ENCODE results near the gene TRMT13. TPM values are rescaled to one million over a fixed set of nuclear protein-coding genes. Genes with fewer than 3 reads are reported as not detected.

TRMT13 gene, protein sequence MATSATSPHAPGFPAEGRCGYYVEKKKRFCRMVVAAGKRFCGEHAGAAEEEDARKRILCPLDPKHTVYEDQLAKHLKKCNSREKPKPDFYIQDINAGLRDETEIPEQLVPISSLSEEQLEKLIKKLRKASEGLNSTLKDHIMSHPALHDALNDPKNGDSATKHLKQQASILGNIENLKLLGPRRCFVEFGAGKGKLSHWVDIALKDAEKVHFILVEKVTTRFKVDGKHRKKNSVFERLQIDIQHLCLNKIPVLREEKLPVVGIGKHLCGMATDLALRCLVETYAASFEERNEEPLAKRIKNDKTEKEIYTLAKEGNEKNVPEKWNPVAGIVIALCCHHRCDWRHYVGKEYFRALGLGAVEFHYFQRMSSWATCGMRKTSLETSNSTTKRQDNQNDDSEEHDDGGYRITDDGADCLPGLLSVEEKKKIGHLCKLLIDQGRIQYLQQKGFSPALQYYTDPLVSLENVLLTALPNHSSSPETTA
- total RNA-seq (ENCODE audit: low replicate concordance): 19.7 and 28.8 TPM in 2 replicates

DNA sequence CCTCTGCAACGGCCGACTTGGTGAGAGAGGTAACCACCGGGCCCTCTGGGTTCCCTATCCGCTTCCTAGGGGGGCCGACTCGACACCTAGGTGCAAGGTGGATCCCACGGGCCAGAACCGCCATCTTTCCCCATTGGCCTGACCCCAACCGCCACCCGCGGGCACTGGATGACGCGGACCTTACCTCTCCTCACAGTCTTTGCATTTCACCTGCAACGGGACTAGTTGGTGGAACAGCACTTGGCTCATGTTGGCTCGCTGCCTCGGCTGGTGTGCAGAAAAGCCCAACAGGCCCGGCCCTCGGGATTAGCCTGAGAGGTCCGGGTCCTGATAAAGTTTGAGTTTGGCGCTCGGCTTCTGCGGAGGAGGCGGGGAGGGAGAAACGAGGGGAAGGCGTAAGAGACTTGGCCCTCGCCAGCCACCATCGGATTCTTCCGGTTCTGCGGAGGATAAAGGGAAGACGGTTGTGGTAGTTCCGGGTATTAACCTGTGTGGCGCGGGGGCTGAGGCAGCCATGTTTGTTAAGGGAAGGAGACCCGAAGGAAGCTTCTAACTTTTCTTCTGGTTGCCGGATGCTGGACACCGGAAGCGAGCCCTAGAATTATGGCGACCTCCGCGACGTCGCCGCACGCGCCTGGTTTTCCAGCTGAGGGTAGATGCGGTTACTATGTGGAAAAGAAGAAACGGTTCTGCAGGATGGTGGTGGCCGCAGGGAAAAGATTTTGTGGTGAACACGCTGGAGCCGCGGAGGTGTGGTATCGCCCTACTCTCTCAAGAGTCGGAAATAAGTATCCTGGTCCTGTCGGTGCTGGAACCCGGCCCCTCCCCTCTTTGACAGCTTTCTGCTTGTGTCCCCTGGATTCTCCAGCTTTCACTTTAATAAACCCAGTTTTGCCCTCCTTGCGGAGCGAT, at the start of gene TRMT13, which contains the start of gene SASS6:
TRMT13 (plus strand) TSS at position 598 of the 912 bp plus-strand sequence; CDS start at position 604, 6 bp downstream.
SASS6 (minus strand) TSS at position 365 of the 912 bp plus-strand sequence; CDS start at position 249, 116 bp downstream.
- peaks cover 27% of the 10 kb centered on the region for H3K4me1 Mint-ChIP-seq
- H2AFZ ChIP-seq (replicated peaks): peak within 1 kb of the TSS; percentile 95

DNA sequence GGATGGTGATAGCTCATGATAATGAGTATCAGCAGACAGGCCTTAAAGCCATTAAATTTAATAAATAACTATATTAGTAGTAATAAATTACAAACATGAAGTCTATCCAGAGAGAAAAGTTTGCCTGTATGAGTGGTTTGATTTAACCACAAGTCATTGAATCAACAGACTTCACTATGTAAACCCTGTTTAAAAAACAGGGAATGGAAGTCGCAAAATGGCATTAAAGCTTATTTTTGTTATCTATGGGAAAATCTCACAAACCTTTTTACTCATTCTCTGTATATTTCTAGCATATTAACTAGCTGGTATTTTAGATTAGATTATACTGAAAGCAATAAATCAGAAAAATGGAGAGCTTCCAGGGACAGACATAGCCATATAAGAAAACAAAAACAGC, 45.6 kb upstream of the TRMT13 start:
- DNase-seq (ENCODE audit: low spot score): no peak
- H3K36me3 Mint-ChIP-seq: peaks cover 2% of the 10 kb centered on the region

More for the DNA sequence above, at the start of gene TRMT13, which contains the start of gene SASS6:
- Histone ChIP-seq H3F3A (ENCODE audit: low read depth) (no peaks in the 10 kb centered on the region), H3K9me3 (ENCODE audit: low read depth) (no peaks in the 10 kb centered on the region), H3K4me1 (peaks cover 19% of the 10 kb centered on the region), H3K27ac (peak within 1 kb of the TSS; percentile 72), H3K4me3 (peak within 1 kb of the TSS; percentile 87), H4K20me1 (ENCODE audit: low read depth) (no peaks in the 10 kb centered on the region), H3K36me3 (no peaks in the 10 kb centered on the region), H3K9ac (peak within 1 kb of the TSS; percentile 83), H3K79me2 (ENCODE audit: low read depth) (peaks cover 77% of the 10 kb centered on the region), H3K4me2 (peak within 1 kb of the TSS; percentile 74), H3K27me3 (no peaks in the 10 kb centered on the region)
- Mint-ChIP-seq H3K4me3 (peak within 1 kb of the TSS; percentile 99), H3K27ac (peak within 1 kb of the TSS; percentile 90), H3K9me3 (no peaks in the 10 kb centered on the region), H3K27me3 (ENCODE audit: insufficient read depth, low read depth) (no peaks in the 10 kb centered on the region), H3K36me3 (peaks cover 1% of the 10 kb centered on the region)
- TF ChIP-seq EZH2 (IDR thresholded peaks at IDR 0.05): peak; percentile 25
- peak; percentile 35 for TF ChIP-seq EZH2phosphoT487 (IDR thresholded peaks at IDR 0.05)
- TF ChIP-seq, protein P1, sequence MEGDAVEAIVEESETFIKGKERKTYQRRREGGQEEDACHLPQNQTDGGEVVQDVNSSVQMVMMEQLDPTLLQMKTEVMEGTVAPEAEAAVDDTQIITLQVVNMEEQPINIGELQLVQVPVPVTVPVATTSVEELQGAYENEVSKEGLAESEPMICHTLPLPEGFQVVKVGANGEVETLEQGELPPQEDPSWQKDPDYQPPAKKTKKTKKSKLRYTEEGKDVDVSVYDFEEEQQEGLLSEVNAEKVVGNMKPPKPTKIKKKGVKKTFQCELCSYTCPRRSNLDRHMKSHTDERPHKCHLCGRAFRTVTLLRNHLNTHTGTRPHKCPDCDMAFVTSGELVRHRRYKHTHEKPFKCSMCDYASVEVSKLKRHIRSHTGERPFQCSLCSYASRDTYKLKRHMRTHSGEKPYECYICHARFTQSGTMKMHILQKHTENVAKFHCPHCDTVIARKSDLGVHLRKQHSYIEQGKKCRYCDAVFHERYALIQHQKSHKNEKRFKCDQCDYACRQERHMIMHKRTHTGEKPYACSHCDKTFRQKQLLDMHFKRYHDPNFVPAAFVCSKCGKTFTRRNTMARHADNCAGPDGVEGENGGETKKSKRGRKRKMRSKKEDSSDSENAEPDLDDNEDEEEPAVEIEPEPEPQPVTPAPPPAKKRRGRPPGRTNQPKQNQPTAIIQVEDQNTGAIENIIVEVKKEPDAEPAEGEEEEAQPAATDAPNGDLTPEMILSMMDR (IDR thresholded peaks at IDR 0.05): no peak
- peak; percentile 97 for DNase-seq (ENCODE audit: low spot score)

DNA sequence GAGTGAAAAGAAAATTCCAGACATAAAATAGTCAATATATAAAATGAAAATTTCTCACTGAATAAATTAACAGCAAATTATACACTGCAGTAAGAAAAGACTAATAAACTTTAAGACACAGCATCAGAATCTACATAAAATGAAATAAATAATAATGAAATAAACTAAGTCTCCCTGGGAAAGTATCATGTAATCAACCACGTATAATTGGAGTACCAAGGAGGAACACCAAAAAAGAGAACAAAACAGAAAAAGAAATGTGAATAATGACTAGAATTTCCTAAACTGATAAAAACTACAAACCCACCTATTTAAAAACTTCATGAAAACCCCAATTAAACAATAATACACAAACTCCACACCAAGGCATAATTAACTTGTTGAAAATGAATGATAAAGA, 43.9 kb upstream of the TRMT13 start:
- H3K9me3 ChIP-seq (ENCODE audit: low read depth): no peaks in the 10 kb centered on the region
- no peak overlapping the region for H3K27ac ChIP-seq
- H3K9me3 Mint-ChIP-seq: no peaks in the 10 kb centered on the region
- H4K20me1 ChIP-seq (ENCODE audit: low read depth): no peaks in the 10 kb centered on the region
- peaks cover 16% of the 10 kb centered on the region for H3K36me3 ChIP-seq
- H3K4me1 Mint-ChIP-seq: peaks cover 4% of the 10 kb centered on the region
- H3K4me2 ChIP-seq: no peak overlapping the region
- no peak overlapping the region for H3K9ac ChIP-seq
- no peak overlapping the region for H3K4me3 Mint-ChIP-seq
- no peak overlapping the region for H2AFZ ChIP-seq (replicated peaks)
- H3K4me3 ChIP-seq: no peak overlapping the region
- no peaks in the 10 kb centered on the region for H3K27me3 ChIP-seq
- H3F3A ChIP-seq (ENCODE audit: low read depth): peaks cover 10% of the 10 kb centered on the region
- no peaks in the 10 kb centered on the region for H3K79me2 ChIP-seq (ENCODE audit: low read depth)
- peaks cover 6% of the 10 kb centered on the region for H3K36me3 Mint-ChIP-seq
- DNase-seq (ENCODE audit: low spot score): no peak
- H3K27ac Mint-ChIP-seq: no peak overlapping the region
- no peaks in the 10 kb centered on the region for H3K4me1 ChIP-seq
- H3K27me3 Mint-ChIP-seq (ENCODE audit: insufficient read depth, low read depth): no peaks in the 10 kb centered on the region
- TF ChIP-seq, protein P1 (IDR thresholded peaks at IDR 0.05): no peak
- TF ChIP-seq EZH2 (IDR thresholded peaks at IDR 0.05) (no peak), EZH2phosphoT487 (IDR thresholded peaks at IDR 0.05) (no peak)

More for the DNA sequence above, 45.6 kb upstream of the TRMT13 start:
- H2AFZ ChIP-seq (replicated peaks): no peak overlapping the region
- TF ChIP-seq, protein P1 (IDR thresholded peaks at IDR 0.05): no peak
- TF ChIP-seq EZH2phosphoT487 (IDR thresholded peaks at IDR 0.05) (no peak), EZH2 (IDR thresholded peaks at IDR 0.05) (no peak)
- no peak overlapping the region for H3K27ac ChIP-seq
- H3K4me1 ChIP-seq: no peaks in the 10 kb centered on the region
- H4K20me1 ChIP-seq (ENCODE audit: low read depth): no peaks in the 10 kb centered on the region
- no peak overlapping the region for H3K4me3 ChIP-seq
- no peaks in the 10 kb centered on the region for H3K27me3 ChIP-seq
- no peaks in the 10 kb centered on the region for H3K9me3 ChIP-seq (ENCODE audit: low read depth)
- peaks cover 23% of the 10 kb centered on the region for H3K36me3 ChIP-seq
- no peaks in the 10 kb centered on the region for H3K27me3 Mint-ChIP-seq (ENCODE audit: insufficient read depth, low read depth)
- H3F3A ChIP-seq (ENCODE audit: low read depth): peaks cover 13% of the 10 kb centered on the region
- no peak overlapping the region for H3K4me2 ChIP-seq
- peaks cover 4% of the 10 kb centered on the region for H3K4me1 Mint-ChIP-seq
- no peak overlapping the region for H3K27ac Mint-ChIP-seq
- no peak overlapping the region for H3K9ac ChIP-seq
- no peaks in the 10 kb centered on the region for H3K9me3 Mint-ChIP-seq
- no peaks in the 10 kb centered on the region for H3K79me2 ChIP-seq (ENCODE audit: low read depth)
- H3K4me3 Mint-ChIP-seq: no peak overlapping the region
